B cell (primary cell): Measurements from ENCODE around the gene CDH13.

ENCODE experiments used
- EZH2 ChIP-seq: IDR thresholded peaks from 2 replicates; pipeline ENCODE4 v1.6.1; 2012; ENCODE audit warnings: borderline replicate concordance, low read depth, mild to moderate bottlenecking, moderate library complexity, low read length; ENCODE audit not compliant: insufficient read depth, poor library complexity, severe bottlenecking
- TF ChIP-seq, protein P1 (sequence below): fragments of 200-600 bp; IDR thresholded peaks from one replicate; pipeline ENCODE4 v1.8.0; 2022; ENCODE audit warnings: antibody characterized with exemption, mild to moderate bottlenecking

GRCh38 chr16:83808573-83809014 is 1181.8 kb downstream of the CDH13 start:
- TF ChIP-seq, protein P1, sequence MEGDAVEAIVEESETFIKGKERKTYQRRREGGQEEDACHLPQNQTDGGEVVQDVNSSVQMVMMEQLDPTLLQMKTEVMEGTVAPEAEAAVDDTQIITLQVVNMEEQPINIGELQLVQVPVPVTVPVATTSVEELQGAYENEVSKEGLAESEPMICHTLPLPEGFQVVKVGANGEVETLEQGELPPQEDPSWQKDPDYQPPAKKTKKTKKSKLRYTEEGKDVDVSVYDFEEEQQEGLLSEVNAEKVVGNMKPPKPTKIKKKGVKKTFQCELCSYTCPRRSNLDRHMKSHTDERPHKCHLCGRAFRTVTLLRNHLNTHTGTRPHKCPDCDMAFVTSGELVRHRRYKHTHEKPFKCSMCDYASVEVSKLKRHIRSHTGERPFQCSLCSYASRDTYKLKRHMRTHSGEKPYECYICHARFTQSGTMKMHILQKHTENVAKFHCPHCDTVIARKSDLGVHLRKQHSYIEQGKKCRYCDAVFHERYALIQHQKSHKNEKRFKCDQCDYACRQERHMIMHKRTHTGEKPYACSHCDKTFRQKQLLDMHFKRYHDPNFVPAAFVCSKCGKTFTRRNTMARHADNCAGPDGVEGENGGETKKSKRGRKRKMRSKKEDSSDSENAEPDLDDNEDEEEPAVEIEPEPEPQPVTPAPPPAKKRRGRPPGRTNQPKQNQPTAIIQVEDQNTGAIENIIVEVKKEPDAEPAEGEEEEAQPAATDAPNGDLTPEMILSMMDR, result no peak
- no peak for TF ChIP-seq EZH2
